ENCODE results near the gene LRP1B. TPM values are rescaled to one million over a fixed set of nuclear protein-coding genes. Genes with fewer than 3 reads are reported as not detected.

The LRP1B gene
- total and polyA plus RNA-seq, 2 of the 8 experiments (the other 6 are each of a cell fraction or from before 2014, with no cell fraction given): 0.03 TPM; not detected in 1

- TF ChIP-seq FOSL1 (IDR thresholded peaks at IDR 0.05; ENCODE audit: insufficient read depth, low read depth, low read length): no peak
- TF ChIP-seq EP300 (IDR thresholded peaks at IDR 0.05; ENCODE audit: borderline replicate concordance in 1 of 2, low read depth in 2 of 2, low read length in 2 of 2): no peak
- no peak for TF ChIP-seq HDAC2 (IDR thresholded peaks at IDR 0.05; ENCODE audit: borderline replicate concordance in 1 of 2, low read depth in 2 of 2, low read length in 2 of 2)
- no peak for TF ChIP-seq SIN3A (conservative IDR thresholded peaks at IDR 0.05 in 1 of 2, IDR thresholded peaks at IDR 0.05 in 1 of 2; ENCODE audit: low read depth in 1 of 2, low read length in 2 of 2)
- TF ChIP-seq E2F6 (IDR thresholded peaks at IDR 0.05): no peak
Observed at GRCh38 chr2:140356697-140357096, 1774.1 kb downstream of the LRP1B start (continued).

Data from H1 (cell line).